Neural progenitor cell (in vitro differentiated cells): Measurements from ENCODE around the gene TAP1. TPM values are rescaled to one million over a fixed set of nuclear protein-coding genes. Genes with fewer than 3 reads are reported as not detected.
"Not testable (repeated sequence)": the region's sequence is repeated elsewhere in the genome, so short reads cannot be mapped to it uniquely, and the experiment has no call there.

Experiments used
- DNase-seq: peaks from one replicate; pipeline ENCODE4 v3.0.0-alpha.2; 2016; ENCODE audit warnings: low spot score
- H2AFZ ChIP-seq: fragments of 200-600 bp; sonication (generic); replicated peaks from 2 replicates; pipeline ENCODE4 v1.6.1; 2016; ENCODE audit warnings: antibody characterized with exemption
- H3F3A ChIP-seq: fragments of 200-600 bp; sonication (generic); 2 replicates; pipeline ENCODE4 v1.6.1; 2016; ENCODE audit warnings: antibody characterized with exemption, low read depth
- H3K27ac ChIP-seq: fragments of 200-600 bp; sonication (generic); 2 replicates; pipeline ENCODE4 v1.5.1; 2016; ENCODE audit warnings: mild to moderate bottlenecking
- H3K27me3 ChIP-seq: fragments of 200-600 bp; sonication (generic); 2 replicates; pipeline ENCODE4 v1.6.1; 2016; ENCODE audit warnings: mild to moderate bottlenecking, moderate library complexity
- H3K36me3 ChIP-seq: fragments of 200-600 bp; sonication (generic); 2 replicates; pipeline ENCODE4 v1.5.1; 2016
- H3K4me1 ChIP-seq: fragments of 200-600 bp; sonication (generic); 2 replicates; pipeline ENCODE4 v1.6.1; 2016; ENCODE audit warnings: mixed run types
- H3K4me2 ChIP-seq: fragments of 200-600 bp; sonication (generic); 2 replicates; pipeline ENCODE4 v1.6.1; 2016
- H3K4me3 ChIP-seq: fragments of 200-600 bp; sonication (generic); 2 replicates; pipeline ENCODE4 v1.5.1; 2016
- H3K79me2 ChIP-seq: fragments of 200-600 bp; sonication (generic); 2 replicates; pipeline ENCODE4 v1.6.1; 2016; ENCODE audit warnings: low read depth
- H3K9ac ChIP-seq: fragments of 200-600 bp; sonication (generic); 2 replicates; pipeline ENCODE4 v1.6.1; 2016
- H3K9me3 ChIP-seq: fragments of 200-600 bp; sonication (generic); 2 replicates; pipeline ENCODE4 v1.5.1; 2016; ENCODE audit warnings: low read depth
- H4K20me1 ChIP-seq: fragments of 200-600 bp; sonication (generic); 2 replicates; pipeline ENCODE4 v1.6.1; 2016; ENCODE audit warnings: low read depth
- H3K27ac Mint-ChIP-seq: 3 replicates; pipeline ENCODE4 v1.8.0; 2021; ENCODE audit warnings: mixed read lengths
- H3K27me3 Mint-ChIP-seq: 2 replicates; pipeline ENCODE4 v1.8.0; 2022; ENCODE audit warnings: low read depth, mild to moderate bottlenecking, inconsistent platforms, moderate library complexity, mixed read lengths; ENCODE audit not compliant: insufficient read depth
- H3K36me3 Mint-ChIP-seq: 3 replicates; pipeline ENCODE4 v1.8.0; 2021; ENCODE audit warnings: mixed read lengths
- H3K4me1 Mint-ChIP-seq: 3 replicates; pipeline ENCODE4 v1.8.0; 2021; ENCODE audit warnings: mixed read lengths
- H3K4me3 Mint-ChIP-seq: 3 replicates; pipeline ENCODE4 v1.8.0; 2021; ENCODE audit warnings: mild to moderate bottlenecking, moderate library complexity, mixed read lengths
- H3K9me3 Mint-ChIP-seq: 3 replicates; pipeline ENCODE4 v1.8.0; 2020; ENCODE audit warnings: mixed read lengths
- EZH2 ChIP-seq: fragments of 200-600 bp; sonication (generic); IDR thresholded peaks from 2 replicates; pipeline ENCODE4 v1.6.1; 2017; ENCODE audit warnings: antibody characterized with exemption, mild to moderate bottlenecking, moderate library complexity
- EZH2phosphoT487 ChIP-seq: fragments of 200-600 bp; sonication (generic); IDR thresholded peaks from 2 replicates; pipeline ENCODE4 v1.6.1; 2017; ENCODE audit warnings: antibody characterized with exemption
- total RNA-seq: library from RNA; depleted of rRNA; stranded (reverse); fragments of >200 nt; gene quantifications from 2 replicates; pipeline ENCODE4 v1.2.3, GENCODE V29; 2015; ENCODE audit warnings: low replicate concordance
- TF ChIP-seq, protein P1 (sequence below): fragments of 200-600 bp; sonication (generic); IDR thresholded peaks from 2 replicates; pipeline ENCODE4 v1.5.1; 2017; ENCODE audit warnings: antibody characterized with exemption, mild to moderate bottlenecking

The TAP1 gene
- total RNA-seq, 1 donor from 2014 or later = 6.5 TPM

DNA sequence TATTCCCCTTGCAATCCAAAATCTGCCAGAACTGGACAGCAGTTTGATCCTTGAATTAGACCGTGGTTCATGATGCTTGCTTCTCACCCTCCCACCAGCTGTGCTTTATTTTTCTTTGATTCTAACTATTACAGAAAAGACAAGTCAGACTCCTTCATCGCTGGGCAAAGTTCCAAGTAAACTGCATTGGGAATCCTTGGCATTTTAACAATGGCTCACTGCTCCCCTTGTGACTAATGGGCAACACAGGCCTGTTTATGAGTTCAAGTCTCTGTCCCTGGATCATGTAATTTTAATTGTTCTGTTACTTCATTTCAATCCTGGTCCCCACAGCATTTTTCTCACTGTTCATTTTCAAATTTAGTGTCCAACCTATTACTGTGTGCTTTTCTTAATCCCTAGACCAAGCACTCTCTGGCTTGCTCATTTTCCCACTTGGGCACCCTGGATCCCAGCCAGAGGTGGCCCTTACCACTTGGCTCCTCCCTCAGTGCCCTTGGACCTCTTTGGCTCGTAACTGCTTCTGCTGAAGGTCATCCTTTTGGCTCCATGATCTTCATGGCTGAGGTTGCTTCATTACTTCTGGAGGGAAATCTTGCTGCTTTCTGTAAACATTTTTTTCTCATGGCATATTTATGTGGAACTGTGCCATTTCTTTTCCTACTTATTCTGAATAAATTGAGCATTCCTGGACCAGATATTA is 33.3 kb upstream of the TAP1 start:
- H4K20me1 ChIP-seq = no peaks in the 10 kb centered on the region
- no peak overlapping the region for H3K9ac ChIP-seq
- no peak overlapping the region for H2AFZ ChIP-seq
- no peaks in the 10 kb centered on the region for H3K4me1 Mint-ChIP-seq
- TF ChIP-seq, protein P1, sequence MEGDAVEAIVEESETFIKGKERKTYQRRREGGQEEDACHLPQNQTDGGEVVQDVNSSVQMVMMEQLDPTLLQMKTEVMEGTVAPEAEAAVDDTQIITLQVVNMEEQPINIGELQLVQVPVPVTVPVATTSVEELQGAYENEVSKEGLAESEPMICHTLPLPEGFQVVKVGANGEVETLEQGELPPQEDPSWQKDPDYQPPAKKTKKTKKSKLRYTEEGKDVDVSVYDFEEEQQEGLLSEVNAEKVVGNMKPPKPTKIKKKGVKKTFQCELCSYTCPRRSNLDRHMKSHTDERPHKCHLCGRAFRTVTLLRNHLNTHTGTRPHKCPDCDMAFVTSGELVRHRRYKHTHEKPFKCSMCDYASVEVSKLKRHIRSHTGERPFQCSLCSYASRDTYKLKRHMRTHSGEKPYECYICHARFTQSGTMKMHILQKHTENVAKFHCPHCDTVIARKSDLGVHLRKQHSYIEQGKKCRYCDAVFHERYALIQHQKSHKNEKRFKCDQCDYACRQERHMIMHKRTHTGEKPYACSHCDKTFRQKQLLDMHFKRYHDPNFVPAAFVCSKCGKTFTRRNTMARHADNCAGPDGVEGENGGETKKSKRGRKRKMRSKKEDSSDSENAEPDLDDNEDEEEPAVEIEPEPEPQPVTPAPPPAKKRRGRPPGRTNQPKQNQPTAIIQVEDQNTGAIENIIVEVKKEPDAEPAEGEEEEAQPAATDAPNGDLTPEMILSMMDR = no peak
- TF ChIP-seq EZH2phosphoT487 = no peak
- TF ChIP-seq EZH2 = no peak
- H3K36me3 ChIP-seq = no peaks in the 10 kb centered on the region
- no peaks in the 10 kb centered on the region for H3K27me3 Mint-ChIP-seq
- DNase-seq = no peak
- H3K4me3 ChIP-seq = no peak overlapping the region
- H3K4me1 ChIP-seq = no peaks in the 10 kb centered on the region
- H3F3A ChIP-seq = no peaks in the 10 kb centered on the region
- no peak overlapping the region for H3K27ac ChIP-seq
- H3K9me3 Mint-ChIP-seq = no peaks in the 10 kb centered on the region
- H3K27ac Mint-ChIP-seq = no peak overlapping the region
- H3K36me3 Mint-ChIP-seq = no peaks in the 10 kb centered on the region
- H3K9me3 ChIP-seq = no peaks in the 10 kb centered on the region
- no peak overlapping the region for H3K4me3 Mint-ChIP-seq
- H3K4me2 ChIP-seq = no peak overlapping the region
- no peaks in the 10 kb centered on the region for H3K79me2 ChIP-seq
- H3K27me3 ChIP-seq = no peaks in the 10 kb centered on the region

DNA sequence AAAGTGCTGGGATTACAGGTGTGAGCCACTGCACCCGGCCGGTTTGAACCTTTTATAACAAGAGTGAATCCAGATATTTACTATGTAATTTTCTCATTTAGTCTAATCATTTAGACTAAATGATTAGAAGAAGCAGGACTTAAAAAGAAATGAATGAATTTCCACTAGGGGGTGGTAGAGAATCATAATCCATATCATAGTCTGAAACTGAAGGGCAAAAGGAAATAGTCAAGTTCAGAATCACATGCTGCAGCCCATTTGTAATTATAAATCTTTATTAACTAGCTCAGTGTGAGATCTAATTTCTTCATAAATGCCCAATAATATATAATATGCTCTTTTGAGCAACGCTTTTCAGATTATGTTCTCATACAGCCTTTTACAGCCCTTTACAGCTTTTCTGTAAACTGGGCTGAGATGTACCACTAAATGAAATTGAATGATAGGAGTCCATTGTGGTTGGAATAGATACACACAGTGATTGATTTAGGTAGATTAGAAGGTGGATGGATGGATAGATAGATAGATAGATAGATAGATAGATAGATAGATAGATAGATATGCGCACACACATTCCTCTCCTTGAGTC is 32.3 kb upstream of the TAP1 start:
- Histone ChIP-seq H3K27me3 (no peaks in the 10 kb centered on the region), H3K9me3 (no peaks in the 10 kb centered on the region), H3F3A (no peaks in the 10 kb centered on the region), H3K4me3 (no peak overlapping the region), H4K20me1 (no peaks in the 10 kb centered on the region), H3K4me2 (no peak overlapping the region), H3K9ac (no peak overlapping the region), H3K27ac (no peak overlapping the region), H3K79me2 (no peaks in the 10 kb centered on the region), H3K4me1 (no peaks in the 10 kb centered on the region), H2AFZ (no peak overlapping the region), H3K36me3 (no peaks in the 10 kb centered on the region)
- Mint-ChIP-seq H3K4me1 (no peaks in the 10 kb centered on the region), H3K27me3 (no peaks in the 10 kb centered on the region), H3K36me3 (no peaks in the 10 kb centered on the region), H3K27ac (no peak overlapping the region), H3K4me3 (no peak overlapping the region), H3K9me3 (no peaks in the 10 kb centered on the region)
- no peak for TF ChIP-seq EZH2phosphoT487
- TF ChIP-seq, protein P1 = peak; percentile 67
- DNase-seq = peak; percentile 57

DNA sequence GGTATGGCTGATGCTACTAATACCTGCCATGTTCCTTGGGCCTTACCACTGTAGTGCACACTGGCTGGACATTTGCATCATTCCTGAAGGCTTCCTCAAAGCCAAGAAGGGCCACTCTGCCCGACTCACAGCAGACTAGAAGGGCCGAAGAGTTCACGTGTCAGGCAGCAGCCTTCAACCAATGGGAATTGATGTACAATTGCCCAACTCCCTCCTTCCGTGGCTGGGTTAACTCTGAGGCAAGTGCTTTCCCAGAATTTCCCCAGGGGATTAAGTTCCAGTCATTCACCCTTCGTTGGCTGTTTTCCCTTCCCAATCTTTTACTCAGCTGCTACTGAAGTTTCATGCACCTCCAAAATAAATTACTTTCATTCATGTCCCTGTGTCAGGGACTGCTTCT is 30.3 kb upstream of the TAP1 start:
- Histone ChIP-seq H3K27me3 (no peaks in the 10 kb centered on the region), H3K36me3 (no peaks in the 10 kb centered on the region), H3K4me3 (no peak overlapping the region), H3K9ac (no peak overlapping the region), H3K27ac (no peak overlapping the region), H3K9me3 (no peaks in the 10 kb centered on the region), H3K4me2 (no peak overlapping the region), H3F3A (no peaks in the 10 kb centered on the region), H2AFZ (peak overlapping the region; percentile 55), H4K20me1 (no peaks in the 10 kb centered on the region), H3K4me1 (no peaks in the 10 kb centered on the region), H3K79me2 (no peaks in the 10 kb centered on the region)
- H3K9me3 Mint-ChIP-seq = no peaks in the 10 kb centered on the region
- no peaks in the 10 kb centered on the region for H3K36me3 Mint-ChIP-seq
- DNase-seq = peak; percentile 40
- no peak overlapping the region for H3K27ac Mint-ChIP-seq
- no peaks in the 10 kb centered on the region for H3K27me3 Mint-ChIP-seq
- TF ChIP-seq EZH2 = no peak
- H3K4me3 Mint-ChIP-seq = no peak overlapping the region
- H3K4me1 Mint-ChIP-seq = no peaks in the 10 kb centered on the region

DNA sequence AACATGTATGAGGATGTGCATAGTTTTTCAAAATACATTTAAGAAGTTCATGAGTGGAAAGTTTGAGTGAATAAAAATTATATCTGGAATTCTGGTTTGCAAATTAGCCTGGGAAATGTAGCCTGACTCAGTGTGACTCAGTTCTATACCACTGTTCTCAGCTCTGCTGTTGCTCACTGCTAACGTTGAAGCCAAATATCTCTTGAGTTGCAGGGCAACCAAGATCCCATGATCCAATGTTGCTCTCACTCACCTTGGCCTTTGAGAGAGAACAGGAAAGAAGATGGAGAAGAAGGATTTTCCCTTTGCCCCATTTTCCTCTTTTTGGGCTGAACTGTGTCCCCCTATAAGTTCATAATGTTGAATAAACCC is 29.4 kb upstream of the TAP1 start:
- no peak overlapping the region for H3K27ac Mint-ChIP-seq
- TF ChIP-seq EZH2 (no peak), EZH2phosphoT487 (no peak)
- TF ChIP-seq, protein P1 = no peak
- no peaks in the 10 kb centered on the region for H3K79me2 ChIP-seq

DNA sequence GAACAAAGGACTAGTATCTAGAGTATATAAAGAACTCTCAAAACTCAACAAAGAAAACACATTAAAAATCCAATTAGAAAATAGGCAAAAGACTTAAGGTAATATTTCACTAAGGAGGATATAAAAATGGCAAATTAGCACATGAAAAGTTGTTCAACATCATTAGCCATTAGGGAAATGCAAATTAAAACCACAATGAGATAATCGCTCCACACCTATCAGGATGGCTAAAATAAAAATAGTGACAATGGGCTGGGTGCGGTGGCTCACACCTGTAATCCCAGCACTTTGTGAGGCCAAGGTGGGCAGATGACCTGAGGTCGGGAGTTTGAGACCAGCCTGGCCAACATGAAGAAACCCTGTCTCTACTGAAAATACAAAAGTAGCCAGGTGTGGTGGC is 27.5 kb upstream of the TAP1 start:
- H3K9me3 ChIP-seq, H3K4me3 Mint-ChIP-seq, H3K4me1 ChIP-seq, H3F3A ChIP-seq, H3K27me3 Mint-ChIP-seq, H3K4me3 ChIP-seq, H3K36me3 ChIP-seq, DNase-seq, H2AFZ ChIP-seq, H4K20me1 ChIP-seq, H3K27me3 ChIP-seq, H3K4me1 Mint-ChIP-seq, H3K79me2 ChIP-seq, H3K9me3 Mint-ChIP-seq, H3K36me3 Mint-ChIP-seq, H3K27ac Mint-ChIP-seq, H3K27ac ChIP-seq, H3K4me2 ChIP-seq, H3K9ac ChIP-seq: not testable (repeated sequence)

More for the DNA sequence above, 29.4 kb upstream of the TAP1 start:
- no peak overlapping the region for H3K4me3 ChIP-seq
- H3K36me3 ChIP-seq = no peaks in the 10 kb centered on the region
- H3K4me2 ChIP-seq = no peak overlapping the region
- Mint-ChIP-seq H3K4me3 (no peak overlapping the region), H3K9me3 (no peaks in the 10 kb centered on the region), H3K36me3 (no peaks in the 10 kb centered on the region), H3K4me1 (no peaks in the 10 kb centered on the region), H3K27me3 (no peaks in the 10 kb centered on the region)
- H3F3A ChIP-seq = no peaks in the 10 kb centered on the region
- no peaks in the 10 kb centered on the region for H3K27me3 ChIP-seq
- DNase-seq = no peak
- H4K20me1 ChIP-seq = no peaks in the 10 kb centered on the region
- no peaks in the 10 kb centered on the region for H3K4me1 ChIP-seq
- H2AFZ ChIP-seq = no peak overlapping the region
- no peaks in the 10 kb centered on the region for H3K9me3 ChIP-seq
- no peak overlapping the region for H3K27ac ChIP-seq
- no peak overlapping the region for H3K9ac ChIP-seq
